HCT116 (cell line): ENCODE results near the gene N4BP2. TPM values are rescaled to one million over a fixed set of nuclear protein-coding genes. Genes with fewer than 3 reads are reported as not detected.

Experiments
- ATAC-seq: fragments of 200-7000 bp; cut with Tn5 transposase; 2 replicates; pipeline ENCODE4 v1.9.1; 2020; ENCODE audit warnings: mild to moderate bottlenecking, moderate library complexity
- BruUV-seq: library from RNA; stranded (reverse); fragments of 400-500 nt; replicated peaks from 2 replicates; lab custom pipeline; 2021; lab: Mats Ljungman, UMichigan
- CTCF ChIA-PET: fragments of 300-600 bp; sonication (Branson Sonifier 250); formaldehyde crosslinking; loops from one replicate; lab custom pipeline; 2021; ENCODE audit warnings: antibody characterized with exemption; lab: Charles Lee
- POLR2A ChIA-PET: fragments of 300-600, 350-600 bp; sonication (Branson Sonifier 250); formaldehyde crosslinking; loops from one replicate; lab custom pipeline; 2021; ENCODE audit warnings: antibody characterized with exemption; lab: Charles Lee
- RAD21 ChIA-PET, 2 experiments: fragments of 300-600 bp; sonication (Branson Sonifier 250); formaldehyde crosslinking; loops; one replicate each; lab custom pipeline; 2023; ENCODE audit warnings: low total read pairs in 2 of 2; ENCODE audit not compliant: uncharacterized antibody in 2 of 2, unreplicated experiment in 2 of 2, low non-redundant PET in 1 of 2; lab: Charles Lee
- DNase-seq: peaks from one replicate; pipeline ENCODE4 v3.0.0-alpha.2; 2010; ENCODE audit warnings: low read depth, low spot score
- H2AFZ ChIP-seq: fragments of 200-600 bp; shearing (Covaris generic), sonication (generic); 2 replicates; pipeline ENCODE4 v1.6.1; 2017; ENCODE audit warnings: low read depth, mixed run types, mixed read lengths, antibody characterized with exemption, low read length; ENCODE audit not compliant: poor library complexity, severe bottlenecking
- H3K27ac ChIP-seq: 2 replicates; pipeline ENCODE4 v1.5.1; 2012; ENCODE audit warnings: low read depth, low read length
- H3K27me3 ChIP-seq: fragments of 200-600 bp; sonication (generic); 2 replicates; pipeline ENCODE4 v1.6.1; 2016; ENCODE audit warnings: mixed run types, low read length, mixed read lengths; ENCODE audit not compliant: insufficient read depth
- H3K36me3 ChIP-seq, 2 experiments: fragments of 200-500 bp in 1 of 2; fragments of 200-600 bp in 1 of 2; sonication (Bioruptor generic) in 1 of 2; sonication (generic) in 1 of 2; 2 replicates each; pipeline versions ENCODE4 v1.5.1 to v1.6.1; 2014 to 2016; ENCODE audit warnings: low read length in 2 of 2, inconsistent platforms in 1 of 2, mixed read lengths in 1 of 2, mixed run types in 1 of 2; ENCODE audit not compliant: insufficient read depth in 2 of 2, control insufficient read depth in 1 of 2
- H3K4me1 ChIP-seq, 2 experiments: fragments of 200-600 bp in 1 of 2; sonication (generic) in 1 of 2; 2 replicates each; pipeline versions ENCODE4 v1.5.1 to v1.6.1; 2012 to 2017; ENCODE audit warnings: low read length in 2 of 2, inconsistent platforms in 1 of 2, mild to moderate bottlenecking in 1 of 2, mixed read lengths in 1 of 2, mixed run types in 1 of 2, moderate library complexity in 1 of 2; ENCODE audit not compliant: insufficient read depth in 2 of 2, control insufficient read depth in 1 of 2
- H3K4me2 ChIP-seq: fragments of 200-600 bp; sonication (generic); 2 replicates; pipeline ENCODE4 v1.6.1; 2017; ENCODE audit warnings: mixed run types, low read length, mixed read lengths
- H3K4me3 ChIP-seq, 2 experiments: fragments of 200-600 bp in 1 of 2; sonication (generic) in 1 of 2; replicated peaks in 1 of 2; 2 replicates each; pipeline ENCODE4 v1.5.1; 2011 to 2016; ENCODE audit warnings: low read length in 2 of 2, control low read depth in 1 of 2, low read depth in 1 of 2, mild to moderate bottlenecking in 1 of 2, mixed read lengths in 1 of 2, mixed run types in 1 of 2
- H3K79me2 ChIP-seq: fragments of 200-600 bp; sonication (generic); 2 replicates; pipeline ENCODE4 v1.6.1; 2017; ENCODE audit warnings: mild to moderate bottlenecking, mixed run types, low read length, moderate library complexity, mixed read lengths; ENCODE audit not compliant: insufficient read depth
- H3K9ac ChIP-seq: fragments of 200-600 bp; sonication (generic); 2 replicates; pipeline ENCODE4 v1.6.1; 2016; ENCODE audit warnings: low read length, mixed read lengths
- H3K9me2 ChIP-seq: fragments of 200-600 bp; sonication (generic), shearing (Covaris generic); 2 replicates; pipeline ENCODE4 v1.6.1; 2017; ENCODE audit warnings: mixed run types, mild to moderate bottlenecking, moderate library complexity; ENCODE audit not compliant: insufficient read depth
- H3K9me3 ChIP-seq, 2 experiments: fragments of 200-500 bp in 1 of 2; fragments of 200-600 bp in 1 of 2; sonication (Bioruptor generic) in 1 of 2; sonication (generic) in 1 of 2; 2 replicates each; pipeline ENCODE4 v1.6.1; 2014 to 2017; ENCODE audit warnings: low read length in 2 of 2, mixed read lengths in 2 of 2, inconsistent platforms in 1 of 2, low read depth in 1 of 2, mild to moderate bottlenecking in 1 of 2, mixed run types in 1 of 2, moderate library complexity in 1 of 2; ENCODE audit not compliant: control insufficient read depth in 1 of 2, insufficient read depth in 1 of 2
- H4K20me1 ChIP-seq: fragments of 200-600 bp; sonication (generic), shearing (Covaris generic); 2 replicates; pipeline ENCODE4 v1.6.1; 2017; ENCODE audit warnings: mixed run types, mild to moderate bottlenecking, moderate library complexity; ENCODE audit not compliant: insufficient read depth
- CBX3 ChIP-seq: IDR thresholded peaks from 2 replicates; pipeline ENCODE4 v1.6.1; 2012; ENCODE audit warnings: low read depth
- CEBPB ChIP-seq: IDR thresholded peaks from 2 replicates; pipeline ENCODE4 v1.6.1; 2012; ENCODE audit warnings: low read depth
- EGR1 ChIP-seq: IDR thresholded peaks from 2 replicates; pipeline ENCODE4 v1.6.1; 2012; ENCODE audit warnings: low read depth
- ELF1 ChIP-seq: IDR thresholded peaks from 2 replicates; pipeline ENCODE4 v1.6.1; 2012; ENCODE audit warnings: low read depth, borderline replicate concordance
- EZH2 ChIP-seq: fragments of 200-600 bp; sonication (generic); IDR thresholded peaks from 2 replicates; pipeline ENCODE4 v1.6.1; 2017; ENCODE audit warnings: antibody characterized with exemption, mixed run types
- FOSL1 ChIP-seq: IDR thresholded peaks from 2 replicates; pipeline ENCODE4 v1.6.1; 2012; ENCODE audit warnings: low read depth
- JUND ChIP-seq: IDR thresholded peaks from 2 replicates; pipeline ENCODE4 v1.6.1; 2012
- MAX ChIP-seq: IDR thresholded peaks from 2 replicates; pipeline ENCODE4 v1.6.1; 2012
- POLR2AphosphoS5 ChIP-seq: IDR thresholded peaks from 2 replicates; pipeline ENCODE4 v1.6.1; 2011; ENCODE audit warnings: mild to moderate bottlenecking, low read depth, low read length, moderate library complexity
- RAD21 ChIP-seq: IDR thresholded peaks from 2 replicates; pipeline ENCODE4 v1.6.1; 2012; ENCODE audit warnings: low read depth, mild to moderate bottlenecking
- SIN3A ChIP-seq: IDR thresholded peaks from 2 replicates; pipeline ENCODE4 v1.6.1; 2012; ENCODE audit warnings: low read depth
- SRF ChIP-seq: IDR thresholded peaks from 2 replicates; pipeline ENCODE4 v1.6.1; 2012; ENCODE audit warnings: low read depth
- ZFX ChIP-seq: fragments of 450-650 bp; IDR thresholded peaks from 2 replicates; pipeline ENCODE4 v1.6.1; 2017
- ZNF274 ChIP-seq: fragments of 200-500 bp; sonication (Bioruptor generic); IDR thresholded peaks from 2 replicates; pipeline ENCODE4 v1.6.1; 2014; ENCODE audit warnings: mild to moderate bottlenecking, low read depth, low read length, inconsistent platforms
- intact Hi-C: fragments of 100-400 bp; cut with micrococcal nuclease; formaldehyde crosslinking; loops from 2 replicates; pipeline ENCODE4 v1.10.0; 2022
- total RNA-seq: library from RNA; stranded (reverse); gene quantifications from one replicate; pipeline ENCODE4 v1.2.1, GENCODE V29; 2021; ENCODE audit not compliant: unreplicated experiment
- TF ChIP-seq, protein P1 (sequence below): IDR thresholded peaks from 2 replicates; pipeline ENCODE4 v1.6.1; 2012
- TF ChIP-seq, protein P2 (sequence below): IDR thresholded peaks from 2 replicates; pipeline ENCODE4 v1.6.1; 2011; ENCODE audit warnings: mild to moderate bottlenecking, low read length, moderate library complexity; ENCODE audit not compliant: insufficient replicate concordance; ENCODE audit errors: extremely low read depth

Gene N4BP2
- total RNA-seq, 1 experiment from 2014 or later: 7.0 TPM

- H3K4me2 ChIP-seq: peak overlapping the region; percentile 100
- peak; percentile 15; the same call in 1 of the 2 replicates for TF ChIP-seq SIN3A
- TF ChIP-seq CEBPB: no peak
- no peaks in the 10 kb centered on the region for H3K36me3 ChIP-seq
- CTCF ChIA-PET: interaction anchor here (0.7 to 1.3 kb wide), 3 partner anchors 251 to 267 kb away, joined by 3 to 10 read pairs (median 5); no protein-coding TSS in a partner anchor
- POLR2A ChIA-PET: interaction anchor here (0.7 to 1.3 kb wide), 4 partner anchors 11 to 193 kb away, joined by 3 to 4 read pairs (median 4); no protein-coding TSS in a partner anchor
- peaks cover 13 to 43% of the 10 kb centered on the region in 2 experiments; a peak in 3 of 4 replicates for H3K4me1 ChIP-seq
- H2AFZ ChIP-seq: no peak overlapping the region
- no peaks in the 10 kb centered on the region for H3K27me3 ChIP-seq
- DNase-seq: no peak
- H3K4me3 ChIP-seq: peak overlapping the region; percentile 72 to 74
- peak overlapping the region; percentile 91 for H3K27ac ChIP-seq
- intact Hi-C loops: loop anchor here (5.0 to 10.0 kb wide), 3 partner anchors 194 to 593 kb away; no protein-coding TSS in a partner anchor
- H3K9me2 ChIP-seq: no peaks in the 10 kb centered on the region
- H3K9me3 ChIP-seq: no peaks in the 10 kb centered on the region
- no peaks in the 10 kb centered on the region for H4K20me1 ChIP-seq
- H3K9ac ChIP-seq: peak overlapping the region; percentile 87
- RAD21 ChIA-PET: no interaction called here
- H3K79me2 ChIP-seq: peaks cover 5% of the 10 kb centered on the region; the same call in 1 of the 2 replicates
- ATAC-seq: no peak
- TSS peak; percentile 56 for BruUV-seq
Observed at GRCh38 chr4:40058121-40058520, 1.5 kb downstream of the N4BP2 start.

- H3K9ac ChIP-seq: peak overlapping the region; percentile 87; the same call in 1 of the 2 replicates
- peak overlapping the region; percentile 100; the same call in 1 of the 2 replicates for H3K4me2 ChIP-seq
- ATAC-seq (no peak), DNase-seq (no peak)
- CTCF ChIA-PET: no interaction called here
- no peak overlapping the region for H3K4me3 ChIP-seq
- RAD21 ChIA-PET: no interaction called here
- intact Hi-C loops: loop anchor here (5.0 to 10.0 kb wide), 3 partner anchors 193 to 594 kb away; no protein-coding TSS in a partner anchor
- H3K79me2 ChIP-seq: peaks cover 5% of the 10 kb centered on the region; the same call in 1 of the 2 replicates
- no peak overlapping the region for H2AFZ ChIP-seq
- no peaks in the 10 kb centered on the region for H3K9me3 ChIP-seq
- no peaks in the 10 kb centered on the region for H3K27me3 ChIP-seq
- no peaks in the 10 kb centered on the region for H4K20me1 ChIP-seq
- H3K27ac ChIP-seq: no peak overlapping the region
- POLR2A ChIA-PET: no interaction called here
- no peaks in the 10 kb centered on the region for H3K36me3 ChIP-seq
- H3K4me1 ChIP-seq: peaks cover 13 to 42% of the 10 kb centered on the region in 2 experiments; a peak in 3 of 4 replicates
- H3K9me2 ChIP-seq: no peaks in the 10 kb centered on the region
- no TSS peak for BruUV-seq
- TF ChIP-seq ZFX: no peak
- TF ChIP-seq SIN3A: no peak
- TF ChIP-seq, protein P1, sequence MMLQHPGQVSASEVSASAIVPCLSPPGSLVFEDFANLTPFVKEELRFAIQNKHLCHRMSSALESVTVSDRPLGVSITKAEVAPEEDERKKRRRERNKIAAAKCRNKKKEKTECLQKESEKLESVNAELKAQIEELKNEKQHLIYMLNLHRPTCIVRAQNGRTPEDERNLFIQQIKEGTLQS: no peak
- TF ChIP-seq FOSL1: no peak
- no peak for TF ChIP-seq RAD21
- TF ChIP-seq MAX: no peak
- TF ChIP-seq ELF1: no peak
- TF ChIP-seq EGR1: no peak
- TF ChIP-seq EZH2: no peak
- TF ChIP-seq CBX3: no peak
- TF ChIP-seq ZNF274: no peak
- TF ChIP-seq SRF: no peak
- TF ChIP-seq JUND: no peak
- no peak for TF ChIP-seq POLR2AphosphoS5
- TF ChIP-seq, protein P2, sequence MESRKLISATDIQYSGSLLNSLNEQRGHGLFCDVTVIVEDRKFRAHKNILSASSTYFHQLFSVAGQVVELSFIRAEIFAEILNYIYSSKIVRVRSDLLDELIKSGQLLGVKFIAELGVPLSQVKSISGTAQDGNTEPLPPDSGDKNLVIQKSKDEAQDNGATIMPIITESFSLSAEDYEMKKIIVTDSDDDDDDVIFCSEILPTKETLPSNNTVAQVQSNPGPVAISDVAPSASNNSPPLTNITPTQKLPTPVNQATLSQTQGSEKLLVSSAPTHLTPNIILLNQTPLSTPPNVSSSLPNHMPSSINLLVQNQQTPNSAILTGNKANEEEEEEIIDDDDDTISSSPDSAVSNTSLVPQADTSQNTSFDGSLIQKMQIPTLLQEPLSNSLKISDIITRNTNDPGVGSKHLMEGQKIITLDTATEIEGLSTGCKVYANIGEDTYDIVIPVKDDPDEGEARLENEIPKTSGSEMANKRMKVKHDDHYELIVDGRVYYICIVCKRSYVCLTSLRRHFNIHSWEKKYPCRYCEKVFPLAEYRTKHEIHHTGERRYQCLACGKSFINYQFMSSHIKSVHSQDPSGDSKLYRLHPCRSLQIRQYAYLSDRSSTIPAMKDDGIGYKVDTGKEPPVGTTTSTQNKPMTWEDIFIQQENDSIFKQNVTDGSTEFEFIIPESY: no peak
- TF ChIP-seq, all 23 proteins: peak for 0
Observed at GRCh38 chr4:40058854-40059253, 2.2 kb downstream of the N4BP2 start.
